Endometrium (tissue), 2 donors: ENCODE results near the gene FGF14.
"Not testable (repeated sequence)": the region's sequence is repeated elsewhere in the genome, so short reads cannot be mapped to it uniquely, and the experiment has no call there.

Experiments used
- FAIRE-seq: peaks from 2 replicates; lab custom pipeline; 2012; peaks lifted over from hg19 to GRCh38; lab: Jason Lieb, UNC
- donor health status: control.
- donor health status: control.

The FGF14 gene

DNA sequence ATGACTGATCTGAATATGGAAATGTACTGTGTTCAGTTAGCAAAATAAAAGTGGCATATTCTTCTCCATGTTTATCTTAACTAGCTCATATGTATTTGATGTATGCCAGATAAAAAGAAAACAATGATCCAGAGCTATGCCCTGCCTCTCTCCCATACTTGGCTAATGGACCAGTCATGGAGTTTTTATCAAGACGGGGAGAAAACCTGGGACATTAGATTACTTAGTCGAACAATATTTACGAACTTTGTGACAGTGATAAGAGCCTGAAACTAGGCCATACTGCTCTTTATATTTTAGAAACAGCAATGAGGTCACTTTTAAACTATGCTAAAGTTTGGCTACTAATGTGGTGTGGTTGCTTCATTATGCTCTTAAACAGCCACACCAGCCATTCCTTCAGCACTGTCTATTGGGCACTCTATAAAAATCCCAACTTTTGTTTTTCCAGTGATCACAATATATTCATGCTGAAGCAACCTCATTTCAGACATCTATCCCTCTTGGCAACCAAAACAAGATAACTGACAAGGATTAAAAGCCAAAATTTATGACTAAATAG lies 265.0 kb downstream of the FGF14 start:
- no peak for FAIRE-seq

DNA sequence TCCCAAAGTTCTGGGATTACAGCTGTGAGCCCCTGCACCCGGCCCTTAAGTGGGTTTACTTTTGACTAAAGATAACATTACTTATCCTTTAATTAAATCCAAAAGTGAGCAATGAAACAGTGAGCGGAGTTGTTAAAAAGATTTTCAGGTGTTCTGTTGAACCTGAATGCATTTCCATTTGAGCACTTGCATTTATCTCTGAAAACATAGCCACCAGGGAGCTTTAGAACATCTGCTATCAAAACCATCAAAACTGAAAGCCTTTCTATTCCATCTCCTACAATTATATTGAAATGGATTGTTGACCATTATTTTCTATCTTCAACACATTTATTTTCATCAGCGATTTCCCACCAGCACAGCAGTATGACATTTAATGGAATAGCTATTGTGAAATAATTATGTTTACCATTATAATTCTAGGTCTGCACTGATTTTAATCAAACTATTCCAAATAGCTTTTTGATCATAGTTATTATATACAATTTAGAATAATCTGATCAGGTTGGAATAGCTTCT lies 269.0 kb downstream of the FGF14 start:
- no peak for FAIRE-seq

DNA sequence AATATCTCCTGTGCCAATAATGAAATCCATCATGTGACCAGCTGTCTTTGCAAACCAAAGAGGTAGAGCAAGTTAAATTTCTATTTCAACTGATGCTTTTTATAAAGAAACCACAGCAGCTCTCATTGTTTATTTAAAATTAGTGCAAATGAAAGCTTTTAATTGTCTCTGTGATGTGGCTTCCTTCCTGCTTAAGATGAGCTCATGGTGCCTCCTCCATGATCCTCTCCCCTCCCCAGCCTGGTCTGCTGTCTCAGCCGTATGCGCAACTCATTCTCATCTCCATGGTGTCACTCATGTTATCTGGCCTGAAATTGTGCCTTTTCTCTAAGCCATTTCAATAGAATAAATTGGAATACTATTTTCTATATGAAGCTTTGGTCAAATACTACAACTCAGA lies 270.6 kb downstream of the FGF14 start:
- no peak for FAIRE-seq

DNA sequence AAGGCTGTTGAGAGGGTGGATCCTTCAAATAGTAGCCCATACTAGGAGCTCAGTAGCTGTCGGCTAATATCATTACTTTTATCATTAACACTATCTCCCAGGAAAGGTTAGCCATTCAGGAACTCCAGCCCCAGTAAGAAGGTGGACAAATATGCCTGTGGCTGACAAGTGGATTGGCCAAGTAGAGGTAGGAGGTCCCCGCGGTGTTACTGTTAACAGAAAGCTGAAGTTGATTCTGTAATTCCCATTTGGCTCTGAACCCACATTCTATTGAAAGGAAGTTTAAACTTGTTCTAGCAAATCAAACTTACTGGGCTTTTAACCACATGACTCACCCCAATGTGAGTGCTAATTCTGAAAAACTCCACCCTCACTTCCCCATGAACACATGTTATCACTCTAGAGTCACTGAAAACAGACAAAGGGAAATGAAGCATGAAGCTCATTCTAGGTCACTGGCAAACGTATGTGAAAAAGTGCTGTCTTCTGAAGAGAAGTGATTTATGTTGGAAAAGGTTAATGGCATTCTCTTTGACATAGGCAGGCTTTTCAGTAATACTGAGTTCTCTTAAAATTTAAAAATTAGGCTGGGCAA lies 273.5 kb downstream of the FGF14 start:
- FAIRE-seq = no peak

DNA sequence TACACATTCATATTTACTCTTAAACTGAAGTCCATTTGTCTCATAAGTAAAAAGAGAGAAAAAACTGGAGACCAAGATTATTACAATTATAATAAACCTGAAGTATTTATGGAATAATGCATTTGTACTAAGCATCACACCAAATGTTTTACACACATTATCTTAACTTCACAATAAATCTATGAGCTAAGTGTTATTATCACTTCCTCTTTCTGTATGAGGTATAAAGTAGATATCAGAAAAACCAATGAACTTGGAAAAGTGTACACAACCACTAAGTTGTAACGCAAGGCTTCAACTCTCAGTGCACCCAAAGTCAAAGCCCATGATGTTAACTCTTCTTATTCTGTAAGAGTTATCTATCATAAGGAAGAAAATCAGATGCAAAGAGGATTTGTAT lies 274.7 kb downstream of the FGF14 start:
- FAIRE-seq = no peak

DNA sequence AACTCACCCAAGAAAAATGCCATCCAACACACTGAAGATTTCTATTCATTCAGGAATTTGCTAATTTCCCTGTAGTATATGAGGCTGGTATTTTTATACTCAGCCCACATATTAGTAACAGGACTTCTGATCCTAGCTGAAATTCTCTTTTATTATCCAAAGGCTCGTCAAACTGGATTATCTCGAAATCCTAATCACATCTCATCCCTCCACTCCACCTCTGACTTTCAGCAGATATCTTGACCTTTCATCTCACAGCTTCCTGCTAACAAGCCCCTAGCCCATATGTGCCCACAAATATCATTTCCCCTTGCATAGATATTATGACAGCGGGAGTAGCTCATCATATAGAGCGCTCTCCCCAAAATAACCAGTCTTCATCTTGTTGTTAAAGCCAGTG lies 279.7 kb downstream of the FGF14 start:
- FAIRE-seq = no peak

DNA sequence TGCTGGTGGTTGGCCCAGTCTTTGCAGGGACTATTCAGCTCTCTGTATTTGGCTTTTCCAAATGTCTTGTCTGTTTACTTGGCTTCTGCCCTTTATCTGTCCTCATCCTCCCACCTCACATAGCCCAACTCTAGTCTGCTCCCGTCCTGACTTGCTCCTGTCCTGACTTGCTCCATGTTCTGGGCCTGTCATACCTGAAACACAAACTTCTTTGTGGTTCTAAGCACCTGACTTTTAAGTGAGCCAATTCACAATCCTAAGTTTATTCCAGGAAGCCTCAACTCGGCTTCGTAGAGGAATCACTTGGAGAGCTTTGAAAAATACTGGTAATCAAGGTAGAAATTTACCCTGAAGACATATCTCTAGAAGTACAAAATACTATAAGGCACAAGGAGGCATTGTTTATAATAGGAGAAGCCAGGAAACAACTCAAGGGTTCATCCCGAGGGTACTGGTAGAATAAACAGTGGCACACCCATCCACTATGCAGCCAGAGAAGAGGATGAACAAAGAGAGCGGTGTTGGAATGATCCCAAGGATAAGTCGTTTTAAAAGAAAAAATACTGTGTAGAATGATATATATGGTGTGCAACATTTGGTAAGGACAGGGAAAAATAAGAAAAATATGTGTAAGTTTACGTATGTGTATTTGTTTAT lies 284.5 kb downstream of the FGF14 start:
- no peak for FAIRE-seq

DNA sequence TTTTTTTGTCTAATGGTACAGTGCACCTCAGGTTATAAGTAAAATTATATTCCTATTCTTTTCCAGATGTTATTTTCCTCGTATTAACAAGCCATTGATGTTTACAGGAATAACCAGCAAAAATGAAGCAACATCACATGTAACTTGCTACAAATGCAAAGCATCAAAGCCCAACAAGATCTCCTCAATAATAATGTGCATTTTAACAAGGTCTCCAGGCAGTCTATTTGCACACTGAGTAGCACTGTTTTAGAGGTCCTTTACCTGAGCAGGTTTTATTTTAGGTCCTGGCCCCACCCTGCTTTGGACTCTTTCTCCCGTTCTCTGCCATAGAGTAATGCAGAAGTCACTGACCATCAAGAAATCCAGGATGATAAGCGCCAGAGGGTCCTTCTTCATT lies 298.4 kb downstream of the FGF14 start:
- FAIRE-seq = no peak

DNA sequence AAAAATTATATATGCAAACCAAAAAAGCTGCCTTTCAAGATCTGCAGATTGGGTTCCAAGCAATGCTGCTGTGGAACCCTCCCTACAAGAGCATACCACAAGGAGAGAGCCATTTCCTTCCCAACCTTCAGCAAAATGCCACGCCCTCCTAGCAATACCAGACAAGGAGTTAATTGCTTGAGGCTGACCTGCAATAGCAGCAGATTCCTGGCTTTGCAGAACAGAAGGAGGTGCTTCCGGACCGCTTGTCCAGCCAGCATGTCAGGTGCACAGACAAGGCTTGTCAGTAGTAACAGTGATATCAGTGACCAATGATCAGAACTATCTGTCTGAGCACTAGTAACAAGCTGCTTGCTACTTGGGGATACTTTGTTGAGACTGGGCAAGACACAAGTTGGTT lies 301.6 kb downstream of the FGF14 start:
- no peak for FAIRE-seq

DNA sequence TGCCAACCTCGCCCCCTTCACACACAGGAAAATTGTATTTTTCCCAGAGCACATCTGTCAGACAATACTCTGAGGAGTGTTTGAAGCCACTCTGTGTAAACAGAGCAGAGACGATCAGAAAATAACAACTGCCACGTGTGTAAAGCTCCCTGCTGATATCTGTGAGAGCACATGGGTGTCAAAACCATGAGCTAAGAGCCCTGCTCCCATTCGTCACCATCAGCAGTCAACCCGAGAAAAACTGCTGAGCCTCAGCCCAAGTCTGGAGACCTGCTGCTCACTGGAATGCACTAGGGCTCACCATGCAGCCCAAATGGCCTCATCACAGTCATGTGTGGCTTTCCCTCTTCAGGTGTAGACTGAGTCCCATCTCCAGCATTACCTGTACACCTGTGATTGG lies 304.1 kb downstream of the FGF14 start:
- no peak for FAIRE-seq

DNA sequence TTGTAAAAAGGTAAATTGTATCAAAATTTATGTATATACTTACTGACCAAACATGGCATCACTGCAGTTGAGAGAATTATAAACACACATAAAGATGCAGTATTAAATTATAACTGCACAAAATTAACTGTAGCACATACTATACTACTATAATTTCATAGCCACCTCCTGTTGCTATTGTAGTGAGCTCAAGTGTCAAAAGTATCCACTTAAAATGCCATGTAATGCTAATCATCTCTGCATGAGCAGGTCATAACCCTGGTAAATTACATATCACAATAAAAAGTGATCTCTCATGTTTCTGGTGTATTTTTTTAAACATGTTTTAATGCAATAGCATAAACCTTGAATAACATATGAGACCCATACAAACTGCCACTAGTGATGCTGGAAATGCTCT lies 308.6 kb downstream of the FGF14 start:
- FAIRE-seq = not testable (repeated sequence)

DNA sequence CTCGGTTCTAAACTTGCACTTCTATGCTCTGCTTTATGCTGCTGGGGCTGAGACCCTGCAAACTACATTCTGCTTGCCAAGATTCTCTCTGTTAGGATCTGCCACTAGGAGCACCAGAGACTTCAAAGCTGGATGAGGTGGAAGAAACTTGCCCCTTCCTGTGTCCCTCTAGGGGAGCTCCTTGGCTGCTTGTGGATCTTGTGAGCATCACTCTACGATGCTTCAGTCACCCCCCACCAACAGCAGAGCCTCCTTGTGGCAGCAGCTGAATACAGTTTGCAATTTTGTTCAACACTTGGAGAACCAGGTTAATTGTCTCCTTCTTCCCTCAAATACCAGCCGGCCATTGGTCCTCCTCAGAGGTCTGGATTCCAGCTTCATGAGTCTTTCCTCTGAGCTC lies 310.6 kb downstream of the FGF14 start:
- no peak for FAIRE-seq

DNA sequence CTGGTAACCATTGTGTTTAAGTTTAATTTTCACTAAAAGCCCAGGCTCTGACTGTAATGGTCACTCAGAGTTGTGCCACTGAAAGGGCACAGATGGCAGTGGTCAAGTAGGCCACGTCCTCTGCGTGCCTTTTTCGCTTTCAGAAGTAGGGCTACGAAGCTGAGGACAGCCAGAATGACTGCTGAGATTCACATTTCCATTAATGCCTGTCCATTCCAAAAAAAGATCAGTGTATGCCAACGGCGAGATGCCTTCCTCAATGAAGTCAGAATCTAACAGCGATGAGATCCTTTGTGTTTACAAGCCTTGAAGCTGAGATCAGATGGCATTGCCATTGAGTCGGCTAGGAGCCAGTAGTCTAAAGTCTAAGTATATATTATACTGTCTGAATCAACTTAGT lies 311.3 kb downstream of the FGF14 start:
- FAIRE-seq = no peak

DNA sequence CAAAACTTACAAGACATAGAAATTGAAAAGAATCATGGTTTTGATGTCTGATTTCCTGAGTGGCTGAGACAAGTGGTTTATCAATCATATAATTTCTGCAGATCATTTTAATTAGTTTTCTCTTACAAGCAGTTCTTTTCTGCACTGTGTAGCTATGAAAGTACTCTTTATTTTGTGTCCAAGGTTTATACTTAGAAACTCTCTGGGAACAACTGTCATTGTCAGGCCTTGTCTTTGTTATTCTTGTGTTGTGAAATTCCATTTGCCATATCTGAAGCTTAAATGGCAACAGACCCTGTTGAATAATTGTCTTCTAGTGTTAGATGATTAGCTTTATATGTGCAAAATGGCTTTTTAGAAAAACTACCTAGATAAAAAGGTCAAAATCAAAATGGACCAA lies 312.1 kb downstream of the FGF14 start:
- no peak for FAIRE-seq

DNA sequence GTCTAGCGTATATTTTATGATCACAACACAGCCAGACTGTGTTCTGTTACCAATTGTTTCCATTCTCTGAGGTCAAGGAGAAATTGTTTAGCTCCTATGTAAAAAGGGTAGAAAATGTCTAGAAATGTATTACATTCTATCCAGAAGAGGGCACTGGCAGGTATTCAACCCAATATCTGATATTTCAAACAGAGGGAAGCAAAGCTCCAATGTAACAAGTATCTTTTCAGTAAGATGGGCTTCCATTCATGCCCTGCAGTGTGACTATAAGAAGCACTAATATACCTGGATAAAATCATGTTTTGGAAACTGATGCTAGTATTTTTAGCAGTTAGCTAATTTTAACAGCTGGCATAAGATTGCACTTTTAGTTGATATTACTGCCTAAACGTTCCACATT lies 312.7 kb downstream of the FGF14 start:
- no peak for FAIRE-seq

DNA sequence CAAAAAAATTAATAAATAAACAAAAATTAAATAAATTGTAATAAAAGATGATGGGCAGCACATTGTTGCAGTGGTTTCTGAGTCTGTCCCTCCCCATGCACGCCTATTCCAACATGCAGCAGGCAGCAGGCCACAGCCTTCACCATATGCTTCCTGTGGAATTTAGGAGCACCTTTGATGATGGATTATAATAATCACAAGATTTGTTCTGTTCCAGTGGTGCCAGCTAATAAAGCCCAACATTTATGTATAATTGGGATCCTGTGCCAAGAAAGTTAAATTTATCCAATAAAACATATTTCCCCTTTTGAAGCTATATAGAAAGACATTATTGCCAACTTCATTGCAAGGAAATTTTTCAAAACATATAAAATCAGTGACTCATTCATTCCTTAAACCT lies 328.6 kb downstream of the FGF14 start:
- FAIRE-seq = no peak

DNA sequence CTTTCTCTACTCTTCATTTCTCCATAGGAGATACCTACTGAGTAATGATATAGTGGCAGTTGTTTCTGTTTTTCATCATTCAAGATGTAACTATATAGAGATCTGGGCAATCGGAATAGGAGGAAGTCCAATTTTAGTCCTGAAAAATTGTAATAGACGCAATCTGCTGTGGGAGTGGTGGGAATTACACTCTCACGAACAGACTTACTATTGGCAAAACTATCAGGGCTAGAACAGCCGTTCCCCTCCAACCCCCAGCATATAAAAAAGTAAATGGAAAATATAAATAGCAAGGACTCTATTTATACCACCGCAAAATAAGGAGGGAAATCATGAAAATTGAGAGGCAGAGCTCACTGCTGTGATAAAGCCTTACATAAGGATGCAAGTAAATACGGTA lies 330.1 kb downstream of the FGF14 start:
- FAIRE-seq = no peak

DNA sequence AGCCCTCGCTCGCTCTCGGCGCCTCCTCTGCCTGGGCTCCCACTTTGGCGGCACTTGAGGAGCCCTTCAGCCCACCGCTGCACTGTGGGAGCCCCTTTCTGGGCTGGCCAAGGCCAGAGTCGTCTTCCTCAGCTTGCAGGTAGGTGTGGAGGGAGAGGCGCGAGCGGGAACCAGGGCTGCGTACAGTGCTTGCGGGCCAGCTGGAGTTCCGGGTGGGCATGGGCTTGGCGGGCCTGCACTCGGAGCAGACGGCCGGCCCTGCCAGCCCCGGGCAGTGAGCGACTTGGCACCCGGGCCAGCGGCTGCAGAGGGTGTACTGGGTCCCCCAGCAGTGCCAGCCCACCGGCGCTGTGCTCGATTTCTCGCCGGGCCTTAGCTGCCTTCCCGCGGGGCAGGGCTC lies 333.5 kb downstream of the FGF14 start:
- FAIRE-seq = not testable (repeated sequence)

DNA sequence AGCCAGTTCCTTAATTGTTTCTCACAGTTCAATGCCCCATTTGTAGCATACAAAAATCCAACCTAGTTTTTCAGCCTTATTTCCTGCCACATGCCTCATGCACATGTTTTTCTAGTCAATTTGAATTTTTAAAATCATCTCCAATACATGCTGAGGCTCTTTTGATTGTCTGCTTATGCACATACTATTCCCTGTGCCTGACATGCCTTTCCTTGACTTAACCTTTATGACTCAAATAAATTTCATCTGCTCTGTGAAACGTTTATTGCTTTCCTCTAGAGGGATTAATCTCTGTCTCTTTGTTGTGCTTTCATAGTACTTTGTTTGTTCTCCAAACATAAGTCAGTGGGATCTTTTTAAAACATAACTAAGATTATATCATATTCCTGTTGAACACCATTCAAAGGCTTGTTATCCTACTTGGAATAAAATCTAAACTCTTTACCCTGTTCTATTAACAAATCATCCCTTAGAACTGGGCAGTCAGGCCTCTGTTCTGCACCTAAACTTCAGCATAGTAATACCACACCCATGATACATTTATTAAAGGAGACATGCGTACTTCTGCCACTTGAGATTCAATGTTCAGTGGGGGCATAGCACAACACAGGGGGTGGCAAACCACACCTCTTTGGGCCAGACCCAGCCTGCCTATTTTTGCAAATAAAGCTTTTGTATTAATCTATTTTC lies 346.6 kb downstream of the FGF14 start:
- no peak for FAIRE-seq

DNA sequence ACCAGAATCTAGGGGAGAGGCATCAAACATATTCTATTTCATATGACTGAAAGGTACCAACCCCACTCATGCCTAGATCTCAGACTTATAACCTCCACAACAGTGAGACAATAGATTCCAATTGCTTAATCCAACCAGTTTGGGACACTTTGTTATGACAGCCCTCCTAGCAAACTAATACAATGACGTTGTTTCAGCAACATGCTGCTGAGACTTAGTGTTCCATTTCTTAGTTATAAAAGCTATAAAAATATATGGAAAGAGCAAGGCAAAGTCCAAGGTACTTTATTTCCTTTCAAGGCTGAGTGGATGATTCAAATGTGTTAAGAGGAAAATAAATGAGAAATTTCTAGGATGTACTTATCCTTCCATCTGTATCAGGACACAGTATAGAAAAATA lies 352.0 kb downstream of the FGF14 start:
- FAIRE-seq = no peak

DNA sequence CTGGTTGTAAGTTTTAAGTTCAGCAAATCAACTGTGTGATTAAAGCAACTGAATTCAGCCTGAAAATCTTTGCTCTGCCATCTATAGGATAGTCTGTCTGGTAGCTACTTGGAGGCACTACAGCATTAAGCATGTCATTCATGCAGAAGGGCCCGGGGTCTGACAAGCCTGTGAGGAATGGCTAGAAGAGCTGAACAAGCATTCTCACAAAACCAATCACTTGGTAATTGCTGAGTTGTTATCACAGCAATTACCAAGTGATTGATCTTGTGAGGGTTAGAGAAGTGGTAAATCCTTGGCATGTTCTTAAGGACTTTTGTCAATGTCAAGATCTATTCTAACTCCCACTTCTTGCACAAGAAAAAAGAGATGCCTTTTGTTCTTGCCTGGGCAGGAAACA lies 356.1 kb downstream of the FGF14 start:
- FAIRE-seq = no peak

DNA sequence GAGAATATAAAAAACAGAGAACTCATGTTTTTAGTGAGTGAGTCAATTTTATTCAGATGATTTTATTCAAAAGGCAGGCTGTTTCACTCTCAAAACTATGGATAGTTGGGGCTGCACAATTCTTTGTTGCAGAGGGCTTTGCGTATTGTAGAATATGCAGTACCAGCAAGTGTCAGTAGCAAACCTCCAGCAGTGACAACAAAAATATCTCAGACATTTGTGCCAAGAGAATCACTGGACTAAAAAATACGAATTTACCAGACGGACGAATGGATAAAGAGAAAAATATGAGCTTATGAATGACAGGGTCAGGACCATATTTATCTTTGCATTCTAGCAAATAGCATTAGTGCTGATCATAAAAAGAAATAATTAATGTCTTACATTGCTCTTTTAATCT lies 359.1 kb downstream of the FGF14 start:
- no peak for FAIRE-seq

DNA sequence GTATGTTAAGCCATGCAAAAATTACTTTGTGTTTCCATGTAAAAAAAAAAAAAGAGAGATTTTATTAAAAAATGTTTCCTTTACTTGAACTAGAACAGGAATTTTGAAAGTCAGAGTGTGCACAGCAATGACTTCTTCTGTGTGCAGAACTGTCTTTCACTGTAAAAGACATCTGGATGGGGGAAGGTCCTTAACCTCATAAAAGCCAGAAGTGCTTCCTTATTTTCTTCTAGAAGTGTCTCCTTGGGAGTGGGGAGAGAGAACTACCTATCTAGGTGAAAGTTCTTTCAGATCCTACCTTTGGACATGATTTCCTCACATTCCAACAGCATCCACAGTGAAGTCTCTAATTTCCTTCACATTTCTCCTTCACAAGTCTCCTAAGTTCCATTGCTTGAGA lies 360.3 kb downstream of the FGF14 start:
- no peak for FAIRE-seq
